Stimulated activated naive CD4-positive, alpha-beta T cell (primary cell): Measurements from ENCODE around the gene DOP1B.
A peak's percentile ranks its signal among the peaks of the same experiment; 100 is the strongest.
"Not testable (repeated sequence)": the region's sequence is repeated elsewhere in the genome, so short reads cannot be mapped to it uniquely, and the experiment has no call there.

Experiments used
- DNase-seq, 6 experiments: peaks; one replicate each; lab custom pipeline; 2025; lab: John Stamatoyannopoulos, UW

DOP1B gene

DNA sequence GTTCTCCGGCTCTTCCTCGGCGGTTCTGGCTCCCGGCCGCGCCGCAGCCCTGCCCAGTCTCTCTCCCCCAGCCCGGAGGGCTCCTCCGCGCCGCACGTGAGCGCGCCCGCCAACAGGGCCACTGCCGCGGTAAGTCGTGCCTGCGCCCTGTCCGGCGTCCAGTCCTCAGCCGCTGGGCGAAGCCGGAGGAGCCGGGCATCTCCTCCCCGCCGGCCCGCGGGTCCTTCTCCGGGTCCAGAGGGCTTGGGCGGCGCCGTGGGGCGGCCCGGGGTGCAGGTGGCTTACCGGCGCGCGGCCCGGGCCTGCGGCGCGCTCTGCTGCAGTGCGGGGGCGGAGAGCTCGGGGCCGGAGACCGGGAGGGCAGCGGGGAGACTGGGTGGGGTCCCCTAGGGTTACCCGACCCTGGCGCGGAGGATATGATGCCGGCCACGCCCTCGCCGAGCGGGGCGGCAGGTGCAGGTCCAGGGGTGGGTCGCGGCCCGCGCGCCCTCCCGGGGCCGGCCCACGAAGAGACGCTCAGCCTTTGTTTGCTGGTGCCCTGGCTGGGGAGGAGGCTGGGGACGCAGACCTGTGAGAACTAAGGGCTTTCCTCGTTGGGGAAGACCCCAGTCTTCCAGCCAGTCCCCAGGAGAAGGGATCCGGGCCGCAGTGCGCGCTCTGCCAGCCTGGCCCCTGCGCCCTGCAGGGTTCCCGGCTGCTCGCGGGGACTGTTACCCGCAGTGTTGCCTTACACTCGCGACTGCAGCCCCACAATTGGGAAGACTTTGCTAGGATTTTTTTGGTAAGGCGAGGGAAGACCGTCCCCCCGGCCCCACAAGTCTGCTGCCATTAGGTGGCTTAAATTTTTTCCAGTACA is at the start of gene DOP1B:
TSS of gene DOP1B (plus strand) at position 10 of the 856 bp plus-strand sequence. CDS start 7,910 bp downstream, outside the sequence.
- DNase-seq, result peak in 3 of 6 experiments; percentile 40 to 51 (median 45)

DNA sequence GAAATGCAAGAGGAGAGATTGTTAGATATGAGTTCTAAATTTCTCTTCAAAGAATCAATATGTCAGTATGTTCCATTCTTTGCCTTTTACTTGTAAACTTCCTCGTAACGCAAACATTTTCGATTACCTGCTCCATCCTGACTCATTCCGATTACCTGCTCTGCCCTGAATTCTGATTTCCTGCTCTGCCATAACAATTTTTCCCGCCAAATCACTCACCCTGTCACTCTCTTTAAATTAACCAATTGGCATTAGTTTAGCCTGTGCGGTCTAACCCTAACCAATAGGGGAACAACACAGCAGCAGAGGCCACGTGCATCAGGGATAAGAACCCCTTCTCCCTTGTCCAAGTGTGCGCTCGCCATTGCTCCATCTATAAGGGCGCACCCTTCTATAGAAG is 46.8 kb upstream of the DOP1B start:
- DNase-seq, result no peak

GRCh38 chr21:36111238-36111637 is 45.4 kb upstream of the DOP1B start:
- no peak for DNase-seq

DNA sequence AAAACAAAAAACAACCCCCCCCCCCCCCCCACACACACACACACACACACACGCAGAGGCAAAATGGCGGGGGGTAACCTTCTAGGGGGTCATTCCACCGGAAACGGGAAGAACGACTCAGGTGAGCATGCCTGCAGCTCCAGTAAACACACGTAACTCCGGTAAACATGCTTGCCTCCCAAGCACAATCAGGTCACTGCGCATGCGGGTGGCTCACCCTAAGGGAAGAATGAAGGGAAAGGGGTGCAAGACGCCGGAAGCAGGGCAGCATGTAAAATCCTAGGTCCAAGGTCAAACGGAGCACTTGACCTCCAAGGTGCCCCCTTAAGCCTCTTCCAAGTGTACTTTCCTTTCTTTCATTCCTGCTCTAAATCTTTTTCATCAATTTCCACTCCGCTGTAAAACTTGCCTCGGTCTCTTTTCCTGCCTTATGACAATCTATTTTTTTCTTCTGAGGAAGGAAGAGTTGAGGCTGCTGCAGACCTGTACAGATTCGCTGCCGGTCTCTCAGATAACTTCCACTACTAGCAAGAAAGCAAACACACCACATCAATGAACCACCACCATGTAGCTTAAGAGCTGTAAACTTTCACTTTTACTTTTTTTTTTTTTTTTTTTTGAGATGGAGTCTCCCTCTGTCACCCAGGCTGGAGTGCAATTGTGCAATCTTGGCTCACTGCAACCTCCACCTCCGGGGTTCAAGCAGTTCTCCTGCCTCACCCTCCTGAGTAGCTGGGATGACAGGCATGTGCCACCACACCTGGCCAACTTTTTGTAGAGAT is 42.8 kb upstream of the DOP1B start:
- peak; percentile 47 to 88 (median 72) for DNase-seq

DNA sequence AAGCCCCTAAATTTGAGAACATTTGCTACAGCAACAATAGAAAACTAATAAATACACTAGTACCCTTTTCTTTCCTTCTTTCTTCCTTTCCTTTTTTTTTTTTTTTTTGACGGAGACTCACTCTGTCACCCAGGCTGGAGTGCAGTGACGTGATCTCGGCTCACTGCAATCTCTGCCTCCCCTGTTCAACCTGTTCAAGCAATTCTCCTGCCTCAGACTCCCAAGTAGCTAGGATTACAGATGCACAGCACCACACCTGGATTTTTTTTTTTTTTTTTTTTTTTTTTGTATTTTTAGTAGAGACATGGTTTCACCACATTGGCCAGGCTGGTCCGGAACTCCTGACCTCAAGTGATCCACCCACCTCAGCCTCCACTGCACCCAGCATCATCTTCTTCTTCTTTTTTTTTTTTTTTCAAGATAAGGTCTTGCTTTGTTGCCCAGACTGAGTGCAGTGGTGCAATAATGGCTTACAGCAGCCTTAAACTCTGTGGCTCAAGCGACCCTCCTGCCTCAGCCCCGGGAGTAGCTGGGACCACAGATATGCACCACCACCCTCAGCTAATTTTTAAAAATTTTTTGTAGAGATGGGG is 41.4 kb upstream of the DOP1B start:
- no peak for DNase-seq

DNA sequence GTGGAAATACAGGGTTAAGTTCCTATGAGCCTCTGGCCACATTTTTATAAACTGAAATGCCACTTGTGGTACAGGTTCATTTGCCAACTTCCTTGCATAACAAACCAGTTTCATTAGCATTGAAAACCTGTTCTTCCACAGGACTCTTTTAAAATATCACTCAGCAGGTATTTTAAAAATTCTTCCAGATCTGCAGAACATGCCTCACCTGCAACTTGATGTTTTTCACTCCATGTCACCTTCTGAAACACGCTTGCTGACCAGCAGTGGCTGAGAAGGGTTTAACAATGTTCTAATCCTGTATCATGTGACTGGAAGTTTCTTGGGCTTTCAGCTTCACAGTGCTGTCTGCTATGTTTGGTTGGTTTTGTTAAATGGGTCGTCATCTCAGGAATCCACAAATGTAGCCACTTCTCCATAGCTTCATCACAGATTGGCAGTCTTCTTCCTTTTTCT is 39.3 kb upstream of the DOP1B start:
- no peak for DNase-seq

- DNase-seq, result no peak
These were observed 36.2 kb upstream of the DOP1B start for GRCh38 chr21:36120304-36120888.

GRCh38 chr21:36122977-36123376 is 33.6 kb upstream of the DOP1B start:
- no peak for DNase-seq

GRCh38 chr21:36124395-36124794 is 32.2 kb upstream of the DOP1B start:
- DNase-seq, result no peak

GRCh38 chr21:36125512-36126207 is 31.0 kb upstream of the DOP1B start:
- DNase-seq, result peak in 5 of 6 experiments; percentile 5 to 59 (median 38)

DNA sequence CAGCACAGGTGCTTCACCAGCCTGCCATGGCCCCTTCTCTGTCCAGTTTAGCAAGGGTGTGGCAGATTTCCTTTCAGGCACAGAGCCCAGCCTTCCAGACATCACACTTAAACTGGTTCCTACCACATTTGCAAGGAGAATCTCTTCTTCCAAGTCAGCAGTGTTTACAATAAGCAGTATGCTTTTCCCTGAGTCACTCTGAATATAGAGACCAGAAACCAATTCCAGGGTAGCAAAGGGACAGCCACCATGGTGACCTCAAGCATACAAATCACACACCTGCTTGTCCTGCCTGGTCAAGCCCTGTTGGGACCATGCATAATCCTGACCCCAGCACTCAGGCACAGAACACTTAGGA is 30.4 kb upstream of the DOP1B start:
- DNase-seq, result no peak

GRCh38 chr21:36126621-36127110 is 30.0 kb upstream of the DOP1B start:
- no peak for DNase-seq

- DNase-seq, result no peak
These were observed 29.2 kb upstream of the DOP1B start for GRCh38 chr21:36127250-36127904.

- DNase-seq, result no peak
These were observed 28.6 kb upstream of the DOP1B start for GRCh38 chr21:36127977-36128376.

- no peak for DNase-seq
These were observed 27.4 kb upstream of the DOP1B start for GRCh38 chr21:36129219-36129618.

- peak in 1 of 6 experiments; percentile 21 for DNase-seq
These were observed 26.2 kb upstream of the DOP1B start for GRCh38 chr21:36130414-36130762.

GRCh38 chr21:36130839-36131238 is 25.8 kb upstream of the DOP1B start:
- not testable (repeated sequence) for DNase-seq

- no peak for DNase-seq
These were observed 23.9 kb upstream of the DOP1B start for GRCh38 chr21:36132696-36133095.

DNA sequence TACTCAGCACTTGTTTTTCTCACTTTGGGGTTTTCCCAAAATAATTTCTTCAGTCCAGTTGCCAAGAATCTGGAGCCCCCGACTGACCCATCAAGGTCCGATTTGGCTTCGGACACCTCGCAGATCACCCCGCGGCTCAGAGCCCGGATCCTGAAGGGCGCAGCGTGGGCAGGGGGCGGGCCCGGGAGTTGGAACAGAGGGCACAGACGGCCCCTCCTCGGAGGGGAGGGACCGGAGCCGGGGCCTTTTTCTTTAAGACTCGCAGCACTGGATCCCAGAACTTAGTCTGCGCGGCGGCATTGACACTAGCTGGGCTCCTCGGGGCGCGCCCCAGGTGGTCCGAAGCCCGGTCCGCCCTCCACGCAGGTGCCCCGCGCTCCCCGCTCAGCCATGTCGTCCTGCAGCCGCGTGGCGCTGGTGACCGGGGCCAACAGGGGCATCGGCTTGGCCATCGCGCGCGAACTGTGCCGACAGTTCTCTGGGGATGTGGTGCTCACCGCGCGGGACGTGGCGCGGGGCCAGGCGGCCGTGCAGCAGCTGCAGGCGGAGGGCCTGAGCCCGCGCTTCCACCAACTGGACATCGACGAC is 21.7 kb upstream of the DOP1B start, which contains the start of gene CBR3:
TSS of gene CBR3 (plus strand) at position 277 of the 588 bp plus-strand sequence. CDS start at position 391, 114 bp downstream.
- peak; percentile 35 to 60 (median 50) for DNase-seq

DNA sequence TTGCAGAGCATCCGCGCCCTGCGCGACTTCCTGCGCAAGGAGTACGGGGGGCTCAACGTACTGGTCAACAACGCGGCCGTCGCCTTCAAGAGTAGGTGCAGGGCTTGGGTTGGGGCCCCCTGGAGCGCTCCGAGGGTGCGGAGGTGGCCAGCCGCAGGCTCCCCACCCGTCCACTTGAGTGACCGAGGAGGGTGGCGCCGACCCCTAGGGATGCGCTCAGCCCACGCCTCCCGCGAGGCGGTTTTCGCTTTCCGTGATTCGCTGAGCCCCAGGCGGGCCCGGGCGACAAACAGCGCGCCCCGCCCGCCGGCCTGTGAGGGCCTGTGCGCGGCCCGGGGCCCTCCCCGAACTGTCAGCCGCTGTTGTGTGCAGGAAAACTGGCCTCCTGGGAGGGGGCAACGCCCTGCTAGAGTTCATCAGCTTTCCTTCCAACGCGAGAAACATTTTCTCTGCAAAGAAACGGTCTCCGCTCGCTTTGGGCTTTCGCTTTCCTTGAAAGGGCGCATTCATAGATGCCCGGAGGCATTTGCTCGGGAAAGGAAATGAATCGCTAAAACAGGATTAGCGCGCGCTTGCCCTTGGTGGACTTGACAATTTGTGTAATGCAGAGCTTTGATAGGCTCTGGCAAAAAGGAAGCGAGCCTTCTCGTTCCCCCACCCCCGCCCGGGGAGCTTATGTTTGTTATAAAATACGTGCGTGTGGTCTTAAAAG is 21.1 kb upstream of the DOP1B start:
- peak; percentile 17 to 54 (median 45) for DNase-seq
